OCI-M2 (cell line): Measurements from ENCODE around the gene CETN1.

ENCODE experiments used
- DNase-seq: peaks from one replicate; lab custom pipeline; 2025; ENCODE audit not compliant: unreplicated experiment; lab: John Stamatoyannopoulos, UW

CETN1 gene

GRCh38 chr18:580154-580553 is at the start of gene CETN1:
TSS of gene CETN1 (plus strand) at chr18:580380. CDS start at chr18:580409, 29 bp downstream.
- DNase-seq, result no peak

- no peak for DNase-seq
These were observed 48.2 kb upstream of the CETN1 start for GRCh38 chr18:532018-532417.

GRCh38 chr18:532632-533031 is 47.5 kb upstream of the CETN1 start:
- no peak for DNase-seq

GRCh38 chr18:533995-534601 is 46.1 kb upstream of the CETN1 start:
- DNase-seq, result no peak

- DNase-seq, result no peak
These were observed 36.6 kb upstream of the CETN1 start for GRCh38 chr18:543447-544078.

GRCh38 chr18:549967-550366 is 30.2 kb upstream of the CETN1 start:
- DNase-seq, result no peak

GRCh38 chr18:551404-552061 is 28.6 kb upstream of the CETN1 start:
- DNase-seq, result no peak

GRCh38 chr18:555705-556457 is 24.3 kb upstream of the CETN1 start:
- no peak for DNase-seq

GRCh38 chr18:564708-565561 is 15.2 kb upstream of the CETN1 start:
- DNase-seq, result no peak

- DNase-seq, result no peak
These were observed 14.6 kb upstream of the CETN1 start for GRCh38 chr18:565562-566061.

- no peak for DNase-seq
These were observed 13.1 kb upstream of the CETN1 start for GRCh38 chr18:567122-567521.

GRCh38 chr18:568731-569130 is 11.4 kb upstream of the CETN1 start:
- DNase-seq, result no peak

- DNase-seq, result no peak
These were observed 9.9 kb upstream of the CETN1 start for GRCh38 chr18:570256-570655.

GRCh38 chr18:570697-571096 is 9.5 kb upstream of the CETN1 start:
- DNase-seq, result no peak

- no peak for DNase-seq
These were observed 7.9 kb upstream of the CETN1 start for GRCh38 chr18:572091-572830.

GRCh38 chr18:572831-573289 is 7.3 kb upstream of the CETN1 start:
- no peak for DNase-seq

- DNase-seq, result no peak
These were observed 6.8 kb upstream of the CETN1 start for GRCh38 chr18:573385-573784.

- DNase-seq, result no peak
These were observed 5.9 kb upstream of the CETN1 start for GRCh38 chr18:574149-574860.
